ENCODE measurements around the gene ADAMTS15.

GRCh38 chr11:130476200-130476921, 27.9 kb downstream of the ADAMTS15 start:
- no peak for TF ChIP-seq CTCF (conservative IDR thresholded peaks at IDR 0.05 in 1 of 2, IDR thresholded peaks at IDR 0.05 in 1 of 2; ENCODE audit: low read depth in 1 of 2, low read length in 2 of 2)
- no peak for TF ChIP-seq EZH2 (IDR thresholded peaks at IDR 0.05; ENCODE audit: low read length, missing control alignments)
